Measurements from ENCODE around the gene RAB28.

GRCh38 chr4:13529128-13529919 is 45.2 kb upstream of the RAB28 start:
- TF ChIP-seq CTCF (IDR thresholded peaks at IDR 0.05; ENCODE audit: low read depth, low read length) (no peak), EZH2phosphoT487 (IDR thresholded peaks at IDR 0.05; ENCODE audit: low read depth) (no peak)
